ENCODE results near the gene ANKRD18A.
"Not testable (repeated sequence)": the region's sequence is repeated elsewhere in the genome, so short reads cannot be mapped to it uniquely, and the experiment has no call there.

ANKRD18A gene

GRCh38 chr9:38622951-38623350, 2.6 kb upstream of the ANKRD18A start:
- no peak for DNase-seq

GRCh38 chr9:38622288-38622674, 1.9 kb upstream of the ANKRD18A start:
- no peak for DNase-seq

- DNase-seq: no peak
Measured at GRCh38 chr9:38621434-38622287, 1.3 kb upstream of the ANKRD18A start.

- no peak for DNase-seq
Measured at GRCh38 chr9:38619556-38620447, 594 bp downstream of the ANKRD18A start.

GRCh38 chr9:38598029-38598745, 22.2 kb downstream of the ANKRD18A start:
- not testable (repeated sequence) for DNase-seq

GRCh38 chr9:38595117-38595516, 25.3 kb downstream of the ANKRD18A start:
- DNase-seq: not testable (repeated sequence)

GRCh38 chr9:38591346-38592063, 28.9 kb downstream of the ANKRD18A start:
- DNase-seq: not testable (repeated sequence)

- not testable (repeated sequence) for DNase-seq
Measured at GRCh38 chr9:38583765-38584164, 36.6 kb downstream of the ANKRD18A start.

GRCh38 chr9:38580112-38580511, 40.3 kb downstream of the ANKRD18A start:
- not testable (repeated sequence) for DNase-seq

DNA sequence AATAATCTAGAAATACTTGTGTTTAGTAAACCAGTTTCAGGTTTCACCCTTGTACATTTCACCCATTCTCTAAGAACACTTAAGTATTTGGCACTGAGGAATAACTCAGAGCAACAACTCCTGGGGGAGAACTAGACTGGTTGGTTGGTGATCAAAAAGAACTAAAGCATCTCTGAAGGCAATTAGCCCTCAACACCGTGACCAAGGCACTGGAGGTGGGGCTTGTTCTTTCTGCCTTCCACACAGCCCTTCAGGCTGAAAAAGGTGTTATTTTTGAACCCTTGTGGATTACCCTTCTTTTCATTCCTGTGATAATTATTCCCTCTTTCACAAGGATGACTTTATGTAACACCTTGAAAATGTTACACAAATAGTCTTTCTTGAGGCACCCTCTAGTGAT, 44.2 kb downstream of the ANKRD18A start:
- not testable (repeated sequence) for DNase-seq

GRCh38 chr9:38566048-38566447, 54.3 kb downstream of the ANKRD18A start:
- DNase-seq: not testable (repeated sequence)

DNA sequence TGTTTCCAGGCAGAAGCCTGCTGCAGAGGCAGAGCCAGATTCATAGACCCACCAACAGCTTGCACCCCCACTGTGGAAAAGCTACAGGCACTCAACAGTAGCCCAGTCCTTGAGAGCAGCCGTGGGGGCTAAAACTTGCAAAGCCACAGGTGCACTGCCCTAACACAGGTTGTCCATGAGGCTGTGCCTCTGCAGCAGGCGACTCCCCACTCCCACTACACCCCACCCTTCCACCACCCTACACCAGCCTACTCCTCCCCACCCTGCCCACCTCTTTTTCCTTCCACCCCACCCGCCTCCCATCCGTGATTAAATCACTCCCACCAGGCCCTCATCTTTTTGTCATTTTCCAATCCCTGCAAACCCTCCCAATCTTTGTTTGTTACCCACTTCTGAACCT, 55.2 kb downstream of the ANKRD18A start:
- DNase-seq: not testable (repeated sequence)

DNA sequence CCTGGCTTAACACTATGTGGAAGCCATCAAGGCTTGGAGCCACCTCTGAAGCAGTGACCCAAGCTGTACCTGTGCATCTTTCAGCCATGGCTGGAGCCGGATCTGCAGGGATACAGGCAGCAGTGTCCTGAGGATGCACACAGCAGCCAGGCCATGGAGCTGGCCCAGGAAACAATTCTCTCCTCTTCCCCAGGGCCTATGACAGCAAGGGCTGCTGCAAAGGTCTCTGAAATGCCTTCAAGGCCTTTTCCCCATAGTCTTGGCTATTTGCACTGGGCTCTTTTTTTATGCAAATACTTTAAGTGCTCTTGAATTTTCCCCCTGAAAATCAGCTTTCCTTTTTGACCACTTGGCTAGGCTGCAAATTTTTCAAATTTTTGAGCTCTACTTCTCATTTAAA, 56.5 kb downstream of the ANKRD18A start:
- not testable (repeated sequence) for DNase-seq

- not testable (repeated sequence) for DNase-seq
Measured at GRCh38 chr9:38561134-38561533, 59.3 kb downstream of the ANKRD18A start.

GRCh38 chr9:38559172-38559571, 61.2 kb downstream of the ANKRD18A start:
- DNase-seq: not testable (repeated sequence)

DNA sequence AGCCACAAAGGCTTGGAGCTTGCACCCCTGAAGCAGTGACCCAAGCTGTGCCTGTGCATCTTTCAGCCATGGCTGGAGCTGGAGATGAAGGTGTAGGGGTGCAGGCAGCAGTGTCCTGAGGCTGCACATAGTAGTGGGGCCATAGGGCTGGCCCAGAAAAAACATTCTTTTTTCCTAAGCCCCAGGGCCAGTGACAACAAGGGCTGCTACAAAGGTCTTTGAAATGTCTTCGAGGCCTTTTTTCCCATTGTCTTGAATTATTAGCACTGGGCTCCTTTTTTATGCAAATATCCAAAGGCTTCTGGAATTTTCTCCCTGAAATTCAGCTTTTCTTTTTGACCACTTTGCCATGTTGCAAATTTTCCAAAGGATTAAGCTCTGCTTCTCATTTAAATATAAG, 62.6 kb downstream of the ANKRD18A start:
- not testable (repeated sequence) for DNase-seq

DNA sequence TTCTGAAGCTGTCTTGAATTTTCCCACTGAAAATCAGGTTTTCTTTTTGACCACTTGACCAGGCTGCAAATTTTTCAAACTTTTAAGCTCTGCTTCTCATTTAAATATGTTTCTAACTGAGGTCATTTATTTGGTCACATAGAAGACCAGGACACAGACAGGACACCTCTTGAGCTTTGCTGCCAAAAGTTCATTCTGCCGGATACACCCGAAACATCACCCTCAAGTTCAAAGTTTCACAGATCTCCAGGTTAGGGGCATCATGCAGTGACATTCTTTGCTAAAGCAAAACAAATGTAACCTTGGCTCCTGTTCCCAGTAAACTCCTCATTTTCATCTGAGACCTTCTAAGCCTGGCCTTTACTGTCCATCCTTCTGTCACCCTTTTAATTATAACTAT, 65.4 kb downstream of the ANKRD18A start:
- not testable (repeated sequence) for DNase-seq

DNA sequence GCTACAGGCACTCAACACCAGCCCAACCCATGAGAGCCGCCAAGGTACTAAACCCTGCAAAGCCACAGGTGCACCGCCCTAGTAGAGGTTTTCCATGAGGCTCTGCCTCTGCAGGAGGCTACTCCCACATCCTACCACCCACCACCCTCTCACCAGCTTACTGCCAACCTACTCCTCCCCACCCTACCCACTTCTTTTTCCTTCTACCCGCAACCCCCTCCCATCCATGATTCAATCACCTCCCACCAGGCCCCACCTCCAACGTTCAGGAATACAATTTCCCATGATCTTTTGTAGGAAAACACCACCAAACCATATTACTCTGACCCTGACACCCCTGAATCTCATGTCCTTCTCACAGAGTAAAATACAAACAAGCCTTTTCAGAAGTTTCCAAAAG, 67.4 kb downstream of the ANKRD18A start:
- DNase-seq: not testable (repeated sequence)

GRCh38 chr9:38546497-38547163, 73.8 kb downstream of the ANKRD18A start:
- DNase-seq: not testable (repeated sequence)

- DNase-seq: not testable (repeated sequence)
Measured at GRCh38 chr9:38540535-38540934, 79.9 kb downstream of the ANKRD18A start.

DNA sequence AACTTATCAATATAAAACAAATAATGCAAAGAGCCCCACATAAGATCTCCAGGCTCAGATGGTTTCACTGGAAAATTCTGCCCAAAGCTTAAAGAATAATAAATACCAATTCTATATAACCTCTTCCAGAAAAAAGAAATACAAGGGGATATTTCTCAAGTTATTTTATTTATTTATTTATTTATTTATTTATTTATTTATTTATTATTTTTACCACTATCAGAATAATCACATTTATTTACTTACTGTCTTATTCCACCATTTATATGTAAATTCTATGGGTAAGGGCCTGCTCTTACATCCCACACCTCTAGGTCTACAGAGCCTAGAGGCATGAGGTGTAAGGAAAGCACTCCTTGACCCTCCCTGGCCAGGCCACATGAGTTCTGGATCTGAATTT, 91.1 kb downstream of the ANKRD18A start:
- no peak for DNase-seq

GRCh38 chr9:38527503-38527902, 92.9 kb downstream of the ANKRD18A start:
- no peak for DNase-seq
